ENCODE results near the gene PKMYT1.

PKMYT1 gene

GRCh38 chr16:3000540-3000939 lies 20.3 kb upstream of the PKMYT1 start:
- no peak for DNase-seq (ENCODE audit: extremely low read depth in 1 of 2, low read depth in 1 of 2)

GRCh38 chr16:2999929-3000328 lies 19.7 kb upstream of the PKMYT1 start:
- DNase-seq (ENCODE audit: extremely low read depth in 1 of 2, low read depth in 1 of 2), result no peak

GRCh38 chr16:2996298-2996697 lies 16.1 kb upstream of the PKMYT1 start:
- DNase-seq (ENCODE audit: extremely low read depth in 1 of 2, low read depth in 1 of 2), result no peak

GRCh38 chr16:2992383-2993081 lies 12.3 kb upstream of the PKMYT1 start:
- DNase-seq (ENCODE audit: extremely low read depth in 1 of 2, low read depth in 1 of 2), result no peak

- no peak for DNase-seq (ENCODE audit: extremely low read depth in 1 of 2, low read depth in 1 of 2)
Measured at GRCh38 chr16:2991566-2992261, 11.5 kb upstream of the PKMYT1 start.

- no peak for DNase-seq (ENCODE audit: extremely low read depth in 1 of 2, low read depth in 1 of 2)
Measured at GRCh38 chr16:2990891-2991290, 10.6 kb upstream of the PKMYT1 start.

- no peak for DNase-seq (ENCODE audit: extremely low read depth in 1 of 2, low read depth in 1 of 2)
Measured at GRCh38 chr16:2988590-2989099, 8.4 kb upstream of the PKMYT1 start.

GRCh38 chr16:2987833-2988232 lies 7.6 kb upstream of the PKMYT1 start:
- no peak for DNase-seq (ENCODE audit: extremely low read depth in 1 of 2, low read depth in 1 of 2)

- no peak for DNase-seq (ENCODE audit: extremely low read depth in 1 of 2, low read depth in 1 of 2)
Measured at GRCh38 chr16:2987286-2987685, 7.0 kb upstream of the PKMYT1 start.

GRCh38 chr16:2986623-2987188 lies 6.5 kb upstream of the PKMYT1 start:
- no peak for DNase-seq (ENCODE audit: extremely low read depth in 1 of 2, low read depth in 1 of 2)

- no peak for DNase-seq (ENCODE audit: extremely low read depth in 1 of 2, low read depth in 1 of 2)
Measured at GRCh38 chr16:2985893-2986355, 5.7 kb upstream of the PKMYT1 start.

- DNase-seq (ENCODE audit: extremely low read depth in 1 of 2, low read depth in 1 of 2), result no peak
Measured at GRCh38 chr16:2985462-2985861, 5.2 kb upstream of the PKMYT1 start.

GRCh38 chr16:2983706-2984136 lies 3.5 kb upstream of the PKMYT1 start:
- DNase-seq (ENCODE audit: extremely low read depth in 1 of 2, low read depth in 1 of 2), result peak in 1 of 2 donors; percentile 52

GRCh38 chr16:2982402-2982801 lies 2.2 kb upstream of the PKMYT1 start:
- DNase-seq (ENCODE audit: extremely low read depth in 1 of 2, low read depth in 1 of 2), result no peak

- no peak for DNase-seq (ENCODE audit: extremely low read depth in 1 of 2, low read depth in 1 of 2)
Measured at GRCh38 chr16:2981899-2982250, 1.6 kb upstream of the PKMYT1 start.

GRCh38 chr16:2981177-2981898 lies 1.1 kb upstream of the PKMYT1 start:
- DNase-seq (ENCODE audit: extremely low read depth in 1 of 2, low read depth in 1 of 2), result no peak

- DNase-seq (ENCODE audit: extremely low read depth in 1 of 2, low read depth in 1 of 2), result no peak
Measured at GRCh38 chr16:2979669-2980226, 498 bp downstream of the PKMYT1 start.

- DNase-seq (ENCODE audit: extremely low read depth in 1 of 2, low read depth in 1 of 2), result no peak
Measured at GRCh38 chr16:2977440-2977839, 2.8 kb downstream of the PKMYT1 start.

- DNase-seq (ENCODE audit: extremely low read depth in 1 of 2, low read depth in 1 of 2), result no peak
Measured at GRCh38 chr16:2976673-2977072, 3.6 kb downstream of the PKMYT1 start.

- DNase-seq (ENCODE audit: extremely low read depth in 1 of 2, low read depth in 1 of 2), result no peak
Measured at GRCh38 chr16:2976201-2976600, 4.0 kb downstream of the PKMYT1 start.

All from activated CD8-positive, alpha-beta memory T cell treated with anti-CD3 and anti-CD28 coated beads for 1 hour (primary cell).